H1 (cell line): ENCODE data around the gene HLA-A.

ENCODE experiments used
- ATF2 ChIP-seq: IDR thresholded peaks from 2 replicates; pipeline ENCODE4 v1.6.1; 2012; ENCODE audit warnings: low read length, inconsistent platforms
- CTBP2 ChIP-seq: IDR thresholded peaks from 2 replicates; pipeline ENCODE4 v1.7.0; 2011; ENCODE audit warnings: borderline replicate concordance, mild to moderate bottlenecking, moderate library complexity, mixed read lengths, low read length; ENCODE audit not compliant: insufficient read depth, insufficient read length
- EZH2 ChIP-seq: fragments of 200-600 bp; sonication (generic); IDR thresholded peaks from 2 replicates; pipeline ENCODE4 v1.7.1; 2012; ENCODE audit warnings: low read depth, mild to moderate bottlenecking, moderate library complexity, low read length, inconsistent platforms; ENCODE audit not compliant: severe bottlenecking
- JUND ChIP-seq: IDR thresholded peaks from 2 replicates; pipeline ENCODE4 v1.6.1; 2011; ENCODE audit warnings: mild to moderate bottlenecking, improper control_type of control experiment, low read length
- SP1 ChIP-seq: IDR thresholded peaks from 2 replicates; pipeline ENCODE4 v1.6.1; 2011; ENCODE audit warnings: low read depth, low read length
- ZNF274 ChIP-seq: IDR thresholded peaks from 2 replicates; pipeline ENCODE4 v1.7.0; 2012; ENCODE audit warnings: low read length, borderline replicate concordance; ENCODE audit errors: extremely low read depth

DNA sequence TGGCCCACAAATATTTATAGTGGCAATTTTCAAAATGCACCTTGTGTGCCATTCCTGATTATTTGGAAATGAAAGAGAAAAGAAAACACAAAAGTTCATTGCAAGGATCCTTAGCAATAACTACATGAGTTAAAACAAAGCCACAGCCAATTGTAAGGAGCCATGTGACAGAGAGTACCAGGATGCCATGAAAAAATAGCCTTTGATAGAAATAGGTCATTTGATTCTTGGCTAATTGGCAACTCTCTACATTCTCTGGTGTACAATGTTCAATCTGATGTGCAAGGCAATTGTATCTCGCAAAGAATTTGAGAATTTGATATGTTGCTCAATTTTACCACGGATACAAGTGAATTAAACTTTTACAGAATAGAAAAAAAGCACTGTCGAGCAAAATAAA lies 9.6 kb downstream of the HLA-A start:
- TF ChIP-seq JUND (no peak), EZH2 (no peak), CTBP2 (no peak), ZNF274 (no peak), ATF2 (no peak), SP1 (no peak)
